ENCODE measurements around the gene PDE4D. TPM values are rescaled to one million over a fixed set of nuclear protein-coding genes. Genes with fewer than 3 reads are reported as not detected.

Gene PDE4D
- total RNA-seq, 1 donor from 2014 or later: 13.2 TPM

- H3K9me3 Mint-ChIP-seq (ENCODE audit: unreplicated experiment): no peaks in the 10 kb centered on the region
- H3K4me1 Mint-ChIP-seq (ENCODE audit: low read depth, unreplicated experiment): no peaks in the 10 kb centered on the region
- peaks cover 8% of the 10 kb centered on the region for H3K27me3 Mint-ChIP-seq (ENCODE audit: unreplicated experiment)
- no peak for TF ChIP-seq CTCF (IDR thresholded peaks at IDR 0.05; ENCODE audit: partially characterized antibody, unreplicated experiment)
- H3K36me3 Mint-ChIP-seq (ENCODE audit: unreplicated experiment): no peaks in the 10 kb centered on the region
- H3K27ac Mint-ChIP-seq (ENCODE audit: unreplicated experiment): no peak overlapping the region
- no peak overlapping the region for H3K4me3 Mint-ChIP-seq (ENCODE audit: unreplicated experiment)
- no peak for DNase-seq
Observed at GRCh38 chr5:59037453-59037852, 856.1 kb downstream of the PDE4D start.

DNA sequence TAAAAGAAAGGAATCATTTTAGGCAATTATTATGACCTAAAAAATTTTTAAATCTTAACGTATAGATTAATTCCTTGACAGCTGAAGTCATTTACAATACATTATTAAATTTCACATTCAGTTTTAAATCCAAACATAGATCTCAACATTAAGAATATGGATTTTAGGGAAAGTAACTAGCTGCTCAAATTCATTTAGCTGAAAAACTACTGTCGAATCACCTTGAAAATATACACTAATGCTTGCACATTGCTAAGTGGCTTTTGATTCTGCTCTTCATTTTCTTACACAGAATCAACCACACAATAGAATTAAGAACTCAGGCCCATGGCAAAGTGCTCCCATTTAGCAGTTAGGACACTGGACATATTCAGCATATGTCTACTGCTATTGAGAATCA, 856.5 kb downstream of the PDE4D start:
- no peaks in the 10 kb centered on the region for H3K36me3 Mint-ChIP-seq (ENCODE audit: unreplicated experiment)
- H3K9me3 Mint-ChIP-seq (ENCODE audit: unreplicated experiment): no peaks in the 10 kb centered on the region
- H3K4me3 Mint-ChIP-seq (ENCODE audit: unreplicated experiment): no peak overlapping the region
- peaks cover 8% of the 10 kb centered on the region for H3K27me3 Mint-ChIP-seq (ENCODE audit: unreplicated experiment)
- H3K4me1 Mint-ChIP-seq (ENCODE audit: low read depth, unreplicated experiment): no peaks in the 10 kb centered on the region
- TF ChIP-seq CTCF (IDR thresholded peaks at IDR 0.05; ENCODE audit: partially characterized antibody, unreplicated experiment): no peak
- H3K27ac Mint-ChIP-seq (ENCODE audit: unreplicated experiment): no peak overlapping the region
- DNase-seq: no peak

DNA sequence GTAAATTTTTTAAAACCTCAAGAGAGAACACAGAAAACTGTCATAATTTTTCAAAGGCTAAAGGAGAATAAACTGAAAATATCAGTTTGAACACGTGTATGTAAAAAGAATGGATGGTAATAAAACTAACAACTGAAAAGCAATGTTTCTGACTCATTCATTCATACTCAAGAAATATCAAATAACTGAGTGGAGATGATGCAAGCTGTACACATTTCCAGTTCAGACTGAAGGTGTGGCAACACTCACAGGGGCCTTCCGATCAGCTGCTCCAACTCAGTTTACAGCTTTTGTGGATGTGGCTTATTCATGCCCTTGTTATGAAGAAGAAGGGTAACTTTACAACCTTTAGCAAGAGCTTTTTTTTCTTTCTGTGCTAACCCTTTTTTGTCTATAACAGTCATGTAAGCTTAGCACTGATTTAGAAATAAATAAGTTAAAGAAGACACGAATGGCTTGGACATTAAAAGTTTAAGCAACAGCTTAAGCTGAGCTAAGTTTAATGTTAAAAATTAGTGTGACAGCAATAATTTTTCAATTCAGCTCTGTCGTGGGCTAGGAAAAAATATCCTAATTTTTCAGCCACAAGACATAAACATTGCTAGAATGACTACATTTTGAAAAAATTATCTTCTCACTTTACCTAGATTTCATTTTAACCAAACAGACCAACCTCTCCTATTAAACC, 857.1 kb downstream of the PDE4D start:
- no peaks in the 10 kb centered on the region for H3K9me3 Mint-ChIP-seq (ENCODE audit: unreplicated experiment)
- no peak overlapping the region for H3K4me3 Mint-ChIP-seq (ENCODE audit: unreplicated experiment)
- no peak overlapping the region for H3K27ac Mint-ChIP-seq (ENCODE audit: unreplicated experiment)
- no peaks in the 10 kb centered on the region for H3K36me3 Mint-ChIP-seq (ENCODE audit: unreplicated experiment)
- TF ChIP-seq CTCF (IDR thresholded peaks at IDR 0.05; ENCODE audit: partially characterized antibody, unreplicated experiment): no peak
- H3K4me1 Mint-ChIP-seq (ENCODE audit: low read depth, unreplicated experiment): no peaks in the 10 kb centered on the region
- peaks cover 8% of the 10 kb centered on the region for H3K27me3 Mint-ChIP-seq (ENCODE audit: unreplicated experiment)
- DNase-seq: no peak

- TF ChIP-seq CTCF (IDR thresholded peaks at IDR 0.05; ENCODE audit: partially characterized antibody, unreplicated experiment): no peak
- no peak for DNase-seq
- H3K4me3 Mint-ChIP-seq (ENCODE audit: unreplicated experiment): no peak overlapping the region
- no peaks in the 10 kb centered on the region for H3K9me3 Mint-ChIP-seq (ENCODE audit: unreplicated experiment)
- H3K4me1 Mint-ChIP-seq (ENCODE audit: low read depth, unreplicated experiment): no peaks in the 10 kb centered on the region
- no peak overlapping the region for H3K27ac Mint-ChIP-seq (ENCODE audit: unreplicated experiment)
- no peaks in the 10 kb centered on the region for H3K36me3 Mint-ChIP-seq (ENCODE audit: unreplicated experiment)
- H3K27me3 Mint-ChIP-seq (ENCODE audit: unreplicated experiment): peaks cover 6% of the 10 kb centered on the region
Observed at GRCh38 chr5:59035681-59036080, 857.8 kb downstream of the PDE4D start.

DNA sequence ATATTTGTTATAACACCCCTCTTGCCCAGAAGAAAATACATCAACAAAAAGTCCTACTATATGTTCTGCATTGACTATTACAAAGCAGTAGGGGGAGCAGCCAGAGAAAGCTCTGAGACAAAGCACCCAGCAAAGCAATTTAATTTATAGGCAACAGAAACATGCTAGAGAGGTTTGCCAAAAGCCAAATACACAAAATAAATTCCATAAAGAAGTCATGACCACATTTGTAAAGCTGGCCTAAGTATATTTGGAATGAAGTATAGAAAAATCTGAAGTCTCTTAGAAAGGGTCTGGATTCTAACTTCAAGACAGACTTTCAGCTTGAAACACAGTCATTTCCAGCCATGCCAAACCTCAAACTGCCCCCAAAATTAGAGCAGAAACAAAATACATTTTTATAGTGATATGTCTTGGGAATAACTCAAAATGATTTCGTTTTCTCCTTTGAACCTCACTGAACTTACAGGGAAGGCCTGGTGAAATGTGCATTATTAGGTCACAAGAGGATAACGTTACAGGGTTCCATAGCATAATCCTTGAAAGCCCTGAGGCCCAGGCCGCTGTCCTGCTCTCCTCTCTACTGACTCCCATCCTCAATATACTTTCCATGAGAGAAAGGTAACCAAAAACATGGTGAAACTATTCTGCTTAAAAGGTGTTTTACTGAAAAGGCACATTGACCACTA, 858.9 kb downstream of the PDE4D start:
- Mint-ChIP-seq H3K36me3 (ENCODE audit: unreplicated experiment) (no peaks in the 10 kb centered on the region), H3K4me1 (ENCODE audit: low read depth, unreplicated experiment) (no peaks in the 10 kb centered on the region), H3K27me3 (ENCODE audit: unreplicated experiment) (peaks cover 2% of the 10 kb centered on the region), H3K27ac (ENCODE audit: unreplicated experiment) (no peak overlapping the region), H3K9me3 (ENCODE audit: unreplicated experiment) (peaks cover under 1% of the 10 kb centered on the region), H3K4me3 (ENCODE audit: unreplicated experiment) (no peak overlapping the region)
- peak; percentile 46 for TF ChIP-seq CTCF (IDR thresholded peaks at IDR 0.05; ENCODE audit: partially characterized antibody, unreplicated experiment)
- no peak for DNase-seq
